ENCODE measurements around the gene SCN9A.

- TF ChIP-seq, protein P1, sequence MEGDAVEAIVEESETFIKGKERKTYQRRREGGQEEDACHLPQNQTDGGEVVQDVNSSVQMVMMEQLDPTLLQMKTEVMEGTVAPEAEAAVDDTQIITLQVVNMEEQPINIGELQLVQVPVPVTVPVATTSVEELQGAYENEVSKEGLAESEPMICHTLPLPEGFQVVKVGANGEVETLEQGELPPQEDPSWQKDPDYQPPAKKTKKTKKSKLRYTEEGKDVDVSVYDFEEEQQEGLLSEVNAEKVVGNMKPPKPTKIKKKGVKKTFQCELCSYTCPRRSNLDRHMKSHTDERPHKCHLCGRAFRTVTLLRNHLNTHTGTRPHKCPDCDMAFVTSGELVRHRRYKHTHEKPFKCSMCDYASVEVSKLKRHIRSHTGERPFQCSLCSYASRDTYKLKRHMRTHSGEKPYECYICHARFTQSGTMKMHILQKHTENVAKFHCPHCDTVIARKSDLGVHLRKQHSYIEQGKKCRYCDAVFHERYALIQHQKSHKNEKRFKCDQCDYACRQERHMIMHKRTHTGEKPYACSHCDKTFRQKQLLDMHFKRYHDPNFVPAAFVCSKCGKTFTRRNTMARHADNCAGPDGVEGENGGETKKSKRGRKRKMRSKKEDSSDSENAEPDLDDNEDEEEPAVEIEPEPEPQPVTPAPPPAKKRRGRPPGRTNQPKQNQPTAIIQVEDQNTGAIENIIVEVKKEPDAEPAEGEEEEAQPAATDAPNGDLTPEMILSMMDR (conservative IDR thresholded peaks at IDR 0.05; ENCODE audit: low read depth, low read length) = no peak
- TF ChIP-seq MAZ (IDR thresholded peaks at IDR 0.05; ENCODE audit: borderline replicate concordance, low read depth, low read length) (no peak), NFE2L2 (IDR thresholded peaks at IDR 0.05; ENCODE audit: low read depth, low read length) (no peak), POLR2A (IDR thresholded peaks at IDR 0.05; ENCODE audit: low read depth, low read length) (no peak), RCOR1 (IDR thresholded peaks at IDR 0.05; ENCODE audit: insufficient replicate concordance, low read length) (no peak), SMC3 (IDR thresholded peaks at IDR 0.05; ENCODE audit: low read depth, low read length) (no peak), BHLHE40 (IDR thresholded peaks at IDR 0.05; ENCODE audit: low read depth, low read length) (peak; percentile 67; the same call in 1 of the 2 replicates)
These were observed 178.3 kb downstream of the SCN9A start for GRCh38 chr2:166197446-166197845.
